Stimulated activated CD4-positive, alpha-beta T cell treated with anti-CD3 and anti-CD28 coated beads, Interleukin-2, amount 100 ng/mL, for 24 hours (primary cell): ENCODE data around the gene KRT17.
"Not testable (repeated sequence)": the region's sequence is repeated elsewhere in the genome, so short reads cannot be mapped to it uniquely, and the experiment has no call there.

Experiments
- DNase-seq, 2 donors: peaks; one replicate each; pipeline ENCODE4 v3.0.0-alpha.2; 2020

The KRT17 gene

GRCh38 chr17:41633556-41634199 lies 9.3 kb upstream of the KRT17 start:
- DNase-seq = no peak

DNA sequence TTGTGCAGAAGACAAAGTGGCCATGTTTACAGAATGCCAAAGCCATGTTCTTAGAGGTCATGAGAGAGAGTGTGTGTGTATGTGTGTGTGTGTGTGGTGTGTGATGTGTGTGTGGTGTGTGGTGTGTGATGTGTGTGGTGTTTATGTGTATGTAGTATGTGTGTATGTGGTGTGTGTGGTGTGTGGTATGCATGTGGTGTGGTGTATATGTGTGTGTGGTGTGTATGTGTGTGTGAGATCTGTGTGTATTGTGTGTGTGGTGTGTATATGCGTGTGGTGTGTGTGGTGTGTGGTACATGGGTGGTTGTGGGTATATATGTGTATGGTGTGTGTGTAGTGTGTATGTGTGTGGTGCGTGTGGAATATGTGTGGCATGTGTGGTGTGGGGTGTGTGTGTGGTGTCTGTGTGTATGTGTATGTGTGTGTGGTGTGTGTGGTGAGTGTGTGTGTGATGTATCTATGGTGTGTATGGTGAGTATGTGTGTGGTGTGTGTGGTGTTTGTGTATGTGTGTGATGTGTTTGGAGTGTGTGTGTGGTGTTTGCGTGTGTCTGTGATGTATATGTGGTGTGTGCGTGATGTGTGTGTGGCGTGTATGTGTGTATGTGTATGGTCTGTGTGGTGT lies 8.2 kb upstream of the KRT17 start:
- DNase-seq = no peak

DNA sequence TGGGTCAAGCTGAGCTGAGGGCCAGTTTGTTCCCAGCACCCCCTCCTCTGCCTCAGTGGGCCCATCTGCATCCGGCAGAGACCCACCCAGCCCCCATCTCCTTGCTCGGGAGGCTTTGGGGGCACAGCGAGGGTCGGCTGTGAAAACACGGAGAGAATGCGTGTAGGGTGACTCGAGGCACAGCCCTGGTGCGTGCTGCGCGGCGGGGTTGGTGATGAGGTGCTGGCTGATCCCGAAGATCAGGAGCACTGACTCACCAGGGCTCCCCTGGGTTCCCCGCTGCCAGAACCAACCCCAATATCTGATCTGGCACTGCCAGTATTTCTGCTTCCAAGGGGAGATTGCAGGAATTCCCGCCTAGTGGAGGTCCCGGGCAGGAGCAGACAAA lies 7.5 kb upstream of the KRT17 start:
- no peak for DNase-seq

DNA sequence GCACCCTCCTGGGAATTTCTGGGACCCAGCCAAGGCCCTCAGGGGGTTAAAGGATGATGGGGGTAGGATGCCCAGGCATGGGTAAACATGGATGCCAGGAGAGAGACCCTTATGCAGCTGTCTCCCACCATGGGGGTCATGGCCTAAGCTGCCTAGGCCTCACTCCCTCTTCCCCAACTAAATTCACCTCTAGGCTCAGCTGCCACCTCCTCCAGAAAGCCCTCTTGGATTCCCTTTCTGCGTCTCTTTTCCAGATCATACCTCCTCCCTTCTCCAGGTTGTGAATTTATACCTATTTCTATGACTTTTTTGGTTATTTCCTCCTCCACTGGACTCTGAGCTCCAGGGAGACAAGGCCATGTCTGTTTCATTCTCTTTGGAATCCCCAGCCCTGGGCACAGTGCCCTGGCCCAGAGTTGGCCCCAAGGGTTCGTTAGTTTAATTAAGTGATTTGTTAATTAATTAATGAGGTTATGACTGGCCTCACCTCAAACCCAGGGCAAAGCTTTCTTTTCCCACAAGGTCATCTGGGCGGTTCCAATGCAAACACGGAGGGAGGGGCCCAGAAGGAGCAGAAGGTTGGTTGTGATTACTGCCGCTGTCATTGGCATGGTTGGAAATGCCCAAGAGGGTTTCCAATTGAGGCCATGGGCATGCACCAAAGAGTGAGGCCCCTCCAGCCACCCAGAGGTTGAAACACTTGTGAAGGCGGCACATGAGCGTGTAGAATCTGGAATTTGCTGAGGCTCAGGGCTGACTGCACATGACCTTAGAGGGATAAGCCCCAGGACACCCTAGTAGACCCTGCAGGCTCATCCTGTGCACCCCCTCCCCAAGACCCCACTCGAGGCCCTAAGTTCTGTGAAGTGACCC lies 6.9 kb upstream of the KRT17 start:
- no peak for DNase-seq

GRCh38 chr17:41629826-41630670 lies 5.7 kb upstream of the KRT17 start:
- DNase-seq = no peak

- DNase-seq = no peak
Observed at GRCh38 chr17:41629316-41629715, 4.9 kb upstream of the KRT17 start.

DNA sequence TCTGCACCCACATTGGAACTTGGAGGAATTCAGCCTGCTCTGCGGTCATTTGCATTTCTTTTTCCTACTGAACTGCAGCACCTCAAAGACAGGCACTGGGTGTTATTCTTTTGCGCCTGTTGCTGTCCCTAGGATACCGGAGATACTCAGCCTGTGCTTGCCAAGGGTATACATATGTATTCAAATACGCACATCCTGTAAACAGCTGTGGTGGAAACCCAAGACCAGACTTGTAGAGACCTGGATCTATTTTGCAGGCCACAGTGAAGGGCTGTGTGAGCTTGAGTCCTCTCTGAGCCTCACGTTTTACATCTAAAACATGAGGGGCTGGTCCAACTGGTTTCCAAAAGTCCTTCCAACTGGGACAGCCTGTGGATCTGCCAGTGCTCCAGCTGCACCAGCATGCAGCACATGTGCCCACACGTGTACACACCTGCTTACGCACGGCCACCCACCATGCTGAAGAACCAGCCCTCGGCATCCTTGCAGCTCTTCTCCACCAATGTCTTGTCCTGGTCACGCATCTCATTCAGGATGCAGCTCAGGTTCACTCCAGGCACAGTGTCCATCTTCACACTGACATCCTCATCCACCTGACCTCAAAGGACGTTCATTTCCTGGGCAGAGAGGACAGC lies 4.4 kb upstream of the KRT17 start:
- DNase-seq = not testable (repeated sequence)

- not testable (repeated sequence) for DNase-seq
Observed at GRCh38 chr17:41628073-41628370, 3.6 kb upstream of the KRT17 start.

GRCh38 chr17:41627316-41628072 lies 3.1 kb upstream of the KRT17 start:
- no peak for DNase-seq

GRCh38 chr17:41626914-41627295 lies 2.5 kb upstream of the KRT17 start:
- not testable (repeated sequence) for DNase-seq

GRCh38 chr17:41626028-41626913 lies 1.9 kb upstream of the KRT17 start:
- DNase-seq = not testable (repeated sequence)

DNA sequence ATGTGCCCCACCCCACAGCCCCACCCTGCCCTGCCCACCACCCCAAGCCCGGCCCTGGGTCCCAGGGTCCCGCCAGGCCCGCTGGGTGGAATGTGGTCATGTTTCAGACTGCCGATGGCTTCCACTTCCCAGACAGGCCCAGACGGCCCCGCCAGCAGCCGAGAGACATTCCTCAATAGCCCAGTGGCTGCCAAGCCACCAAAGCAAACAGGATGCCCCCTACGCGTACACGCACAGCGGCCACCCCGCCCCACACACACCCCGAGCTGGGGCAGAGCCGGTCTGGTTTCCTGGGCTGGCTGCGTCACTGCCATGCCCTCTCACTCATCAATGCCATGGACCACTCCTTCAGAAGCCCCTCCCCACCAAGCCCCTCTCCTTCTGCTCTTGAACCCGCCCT lies 1.2 kb upstream of the KRT17 start:
- DNase-seq = no peak

GRCh38 chr17:41623184-41623861 lies 1.1 kb downstream of the KRT17 start:
- DNase-seq = not testable (repeated sequence)

- not testable (repeated sequence) for DNase-seq
Observed at GRCh38 chr17:41622340-41623183, 1.8 kb downstream of the KRT17 start.

- no peak for DNase-seq
Observed at GRCh38 chr17:41621916-41622315, 2.5 kb downstream of the KRT17 start.

DNA sequence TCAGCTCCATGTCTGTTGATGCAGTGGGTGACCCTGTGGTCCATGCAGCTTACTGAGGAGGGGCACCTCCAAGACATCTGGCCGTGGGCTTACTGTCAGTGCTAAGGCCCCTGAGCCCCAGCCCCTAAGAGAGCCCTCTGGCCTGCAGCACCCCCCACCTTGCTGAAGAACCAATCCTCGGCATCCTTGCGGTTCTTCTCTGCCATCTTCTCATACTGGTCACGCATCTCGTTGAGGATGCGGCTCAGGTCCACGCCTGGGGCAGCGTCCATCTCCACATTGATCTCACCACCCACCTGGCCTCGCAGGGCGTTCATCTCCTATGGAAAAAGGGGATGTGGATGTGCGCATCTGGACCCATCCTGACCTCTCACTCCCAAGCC lies 2.9 kb downstream of the KRT17 start:
- DNase-seq = not testable (repeated sequence)

DNA sequence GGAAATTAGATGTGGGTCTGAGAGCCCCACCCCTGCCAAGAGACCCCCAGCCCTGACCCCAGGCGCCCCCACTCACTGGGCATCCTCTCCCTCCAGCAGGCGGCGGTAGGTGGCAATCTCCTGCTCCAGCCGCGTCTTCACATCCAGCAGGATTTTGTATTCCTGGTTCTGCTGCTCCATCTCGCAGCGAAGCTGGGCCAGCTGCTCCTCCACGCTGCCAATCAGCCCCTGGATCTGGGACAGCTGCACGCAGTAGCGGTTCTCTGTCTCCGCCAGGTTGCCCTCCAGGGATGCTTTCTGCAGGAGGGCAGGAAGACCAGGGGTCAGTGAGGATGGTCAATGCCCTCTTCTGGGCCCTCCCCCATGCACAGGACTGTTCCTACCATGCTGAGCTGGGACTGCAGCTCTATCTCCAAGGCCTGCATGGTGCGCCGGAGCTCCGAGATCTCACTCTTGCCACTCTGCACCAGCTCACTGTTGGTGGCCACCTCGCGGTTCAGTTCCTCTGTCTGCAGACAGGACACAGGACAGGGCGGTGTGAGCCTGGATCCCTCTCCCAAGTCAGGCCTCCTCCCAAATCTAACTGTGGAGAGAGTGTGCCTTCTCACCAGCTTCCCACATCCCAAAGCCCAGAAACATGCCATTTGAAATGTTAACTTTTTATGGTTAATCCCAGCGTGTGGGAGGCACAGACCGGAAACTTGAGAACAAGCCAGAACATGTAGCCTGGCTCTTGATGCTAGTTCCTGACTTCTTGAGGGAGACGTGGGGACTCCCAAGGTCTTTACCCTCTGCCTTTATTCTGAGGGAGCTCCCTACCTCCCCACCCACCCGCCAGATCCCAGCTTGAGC lies 3.6 kb downstream of the KRT17 start:
- no peak for DNase-seq

DNA sequence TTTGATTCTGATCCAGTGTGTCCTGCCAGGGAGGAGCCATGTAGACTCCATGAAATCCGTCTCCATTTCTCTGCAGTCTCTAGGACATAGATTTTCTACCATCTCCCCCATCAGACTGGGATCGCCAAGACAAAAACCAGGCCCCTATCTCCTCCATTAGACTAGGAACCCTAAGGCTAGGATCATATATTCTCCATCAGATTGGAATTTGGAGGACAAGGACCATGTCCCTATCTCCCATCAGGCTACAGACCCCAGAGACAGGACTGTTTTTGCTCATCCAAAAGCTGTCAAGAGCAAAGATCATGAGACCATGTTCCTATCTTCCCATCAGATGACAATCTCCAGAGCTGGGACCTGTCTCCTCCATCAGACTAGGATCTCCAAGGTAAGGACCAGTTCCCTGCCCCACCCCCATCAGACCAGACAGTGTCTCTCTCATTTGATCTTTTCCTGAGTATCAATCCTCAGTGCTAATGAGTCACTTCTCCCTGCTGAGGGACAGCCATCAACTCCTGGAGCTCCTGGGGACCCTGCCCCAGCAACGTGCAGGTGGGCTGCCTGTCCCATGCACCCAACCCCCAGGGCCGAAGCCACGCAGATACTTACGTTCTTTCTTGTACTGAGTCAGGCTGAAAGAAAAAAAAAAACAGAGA lies 4.3 kb downstream of the KRT17 start:
- not testable (repeated sequence) for DNase-seq
